Measurements from ENCODE around the gene KCNQ1. TPM values are rescaled to one million over a fixed set of nuclear protein-coding genes. Genes with fewer than 3 reads are reported as not detected.

The KCNQ1 gene
- total RNA-seq, 1 experiment from 2014 or later: 2.3 TPM

DNA sequence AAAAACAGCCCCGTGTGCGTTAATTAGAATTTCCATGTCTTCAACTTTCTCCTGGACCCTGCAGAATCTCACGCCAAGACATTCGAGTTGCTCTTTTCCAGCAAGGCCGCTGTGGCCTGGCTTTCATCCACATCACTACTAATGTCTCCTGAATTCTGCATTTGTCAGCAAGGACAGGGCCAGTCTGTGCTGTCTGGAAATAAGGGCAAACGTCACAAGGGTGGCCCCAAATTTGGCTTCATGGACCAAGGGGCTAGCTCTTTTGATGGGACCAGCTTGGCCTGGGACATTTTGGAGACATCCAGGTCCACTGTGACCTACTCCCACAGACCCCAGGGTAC, 221.6 kb downstream of the KCNQ1 start:
- no peak overlapping the region for H2BK12ac ChIP-seq (ENCODE audit: insufficient read length, low read depth, low read length)
- Mint-ChIP-seq H3K27me3 (ENCODE audit: low read depth) (peaks cover 47% of the 10 kb centered on the region), H3K9me3 (peaks cover 18 to 24% of the 10 kb centered on the region in 2 experiments), H3K27ac (no peak overlapping the region), H3K4me1 (no peaks in the 10 kb centered on the region), H3K4me3 (no peak overlapping the region), H3K36me3 (ENCODE audit: insufficient read depth in 1 of 3, low read depth in 3 of 3) (peaks cover 21 to 40% (median 27%) of the 10 kb centered on the region in 3 experiments)
- H2AFZ ChIP-seq (ENCODE audit: low read length): no peak overlapping the region
- no peak overlapping the region for H3K9ac ChIP-seq (ENCODE audit: extremely low read depth, insufficient read length, low read length)
- TF ChIP-seq CTCF (conservative IDR thresholded peaks at IDR 0.05): no peak
- WGBS (ENCODE audit: extremely low coverage, insufficient read length, low lambda C conversion rate): no CpG with 5 or more reads among the region's 6 CpGs
- H4K8ac ChIP-seq (replicated peaks; ENCODE audit: insufficient read length, low read depth, low read length): no peak overlapping the region
- no peak overlapping the region for H2BK15ac ChIP-seq (ENCODE audit: low read depth, low read length)
- no peak for DNase-seq
- H3K23ac ChIP-seq (ENCODE audit: insufficient read length, low read depth, low read length): no peak overlapping the region
- no peak overlapping the region for H4K5ac ChIP-seq (ENCODE audit: insufficient read length, low read depth, low read length)
- no peak overlapping the region for H3K18ac ChIP-seq (ENCODE audit: insufficient read length, low read depth, low read length)
- no peak overlapping the region for H2BK20ac ChIP-seq (ENCODE audit: low read depth, low read length, poor library complexity, severe bottlenecking)
- no peak overlapping the region for H2AK5ac ChIP-seq (ENCODE audit: insufficient read length, low read length)
- peaks cover 2% of the 10 kb centered on the region for H3K9me3 ChIP-seq (ENCODE audit: control insufficient read depth, low read depth, low read length)
- H3K56ac ChIP-seq (ENCODE audit: insufficient read length, low read depth, low read length): no peak overlapping the region
- H2BK120ac ChIP-seq (ENCODE audit: low read depth, low read length, poor library complexity, severe bottlenecking): no peak overlapping the region
- H3K4me1 ChIP-seq (ENCODE audit: insufficient read depth, low read length): no peaks in the 10 kb centered on the region
- no peak overlapping the region for H3K14ac ChIP-seq (ENCODE audit: insufficient read depth, low read length)
- no peaks in the 10 kb centered on the region for H3K79me2 ChIP-seq (ENCODE audit: insufficient read depth, low read length)
- H3T11ph ChIP-seq (ENCODE audit: low read length): no peak overlapping the region
- H4K91ac ChIP-seq (ENCODE audit: insufficient read length, low read depth, low read length): no peak overlapping the region
- H4K20me1 ChIP-seq (ENCODE audit: control insufficient read depth, insufficient read depth, insufficient read length): no peaks in the 10 kb centered on the region
- H3K27me3 ChIP-seq (ENCODE audit: insufficient read depth, low read length): no peaks in the 10 kb centered on the region
- H3K23me2 ChIP-seq (ENCODE audit: insufficient read length, low read depth, low read length, poor library complexity, severe bottlenecking): no peaks in the 10 kb centered on the region
- H3K27ac ChIP-seq (ENCODE audit: insufficient read length, low read depth, low read length): no peak overlapping the region
- H3K4me2 ChIP-seq (ENCODE audit: insufficient read depth, insufficient read length, low read length): no peak overlapping the region
- no peak overlapping the region for H2BK5ac ChIP-seq (ENCODE audit: insufficient read length, low read length)
- no peaks in the 10 kb centered on the region for H3K79me1 ChIP-seq (ENCODE audit: insufficient read depth, low read depth, low read length, poor library complexity, severe bottlenecking)
- no peak overlapping the region for H3K4ac ChIP-seq (ENCODE audit: low read depth, low read length)

Measured in H9 (cell line).